GM23248 (cell line): ENCODE results near the gene ELAC2.

Experiments used
- EZH2 ChIP-seq: fragments of 200-600 bp; sonication (generic); IDR thresholded peaks from 2 replicates; pipeline ENCODE4 v1.6.1; 2018; ENCODE audit warnings: antibody characterized with exemption, mild to moderate bottlenecking; ENCODE audit not compliant: insufficient read depth, poor library complexity, severe bottlenecking
- EZH2phosphoT487 ChIP-seq: fragments of 200-600 bp; sonication (generic); IDR thresholded peaks from 2 replicates; pipeline ENCODE4 v1.6.1; 2018; ENCODE audit warnings: antibody characterized with exemption, moderate library complexity, mild to moderate bottlenecking, low read depth; ENCODE audit not compliant: insufficient read depth

GRCh38 chr17:12961655-12962054 lies 56.2 kb downstream of the ELAC2 start:
- TF ChIP-seq EZH2: no peak
- no peak for TF ChIP-seq EZH2phosphoT487
